ENCODE measurements around the gene ADCY7.

The ADCY7 gene

GRCh38 chr16:50300942-50301625 is 34.7 kb downstream of the ADCY7 start:
- TF ChIP-seq, protein P1, sequence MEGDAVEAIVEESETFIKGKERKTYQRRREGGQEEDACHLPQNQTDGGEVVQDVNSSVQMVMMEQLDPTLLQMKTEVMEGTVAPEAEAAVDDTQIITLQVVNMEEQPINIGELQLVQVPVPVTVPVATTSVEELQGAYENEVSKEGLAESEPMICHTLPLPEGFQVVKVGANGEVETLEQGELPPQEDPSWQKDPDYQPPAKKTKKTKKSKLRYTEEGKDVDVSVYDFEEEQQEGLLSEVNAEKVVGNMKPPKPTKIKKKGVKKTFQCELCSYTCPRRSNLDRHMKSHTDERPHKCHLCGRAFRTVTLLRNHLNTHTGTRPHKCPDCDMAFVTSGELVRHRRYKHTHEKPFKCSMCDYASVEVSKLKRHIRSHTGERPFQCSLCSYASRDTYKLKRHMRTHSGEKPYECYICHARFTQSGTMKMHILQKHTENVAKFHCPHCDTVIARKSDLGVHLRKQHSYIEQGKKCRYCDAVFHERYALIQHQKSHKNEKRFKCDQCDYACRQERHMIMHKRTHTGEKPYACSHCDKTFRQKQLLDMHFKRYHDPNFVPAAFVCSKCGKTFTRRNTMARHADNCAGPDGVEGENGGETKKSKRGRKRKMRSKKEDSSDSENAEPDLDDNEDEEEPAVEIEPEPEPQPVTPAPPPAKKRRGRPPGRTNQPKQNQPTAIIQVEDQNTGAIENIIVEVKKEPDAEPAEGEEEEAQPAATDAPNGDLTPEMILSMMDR (IDR thresholded peaks at IDR 0.05), result no peak

DNA sequence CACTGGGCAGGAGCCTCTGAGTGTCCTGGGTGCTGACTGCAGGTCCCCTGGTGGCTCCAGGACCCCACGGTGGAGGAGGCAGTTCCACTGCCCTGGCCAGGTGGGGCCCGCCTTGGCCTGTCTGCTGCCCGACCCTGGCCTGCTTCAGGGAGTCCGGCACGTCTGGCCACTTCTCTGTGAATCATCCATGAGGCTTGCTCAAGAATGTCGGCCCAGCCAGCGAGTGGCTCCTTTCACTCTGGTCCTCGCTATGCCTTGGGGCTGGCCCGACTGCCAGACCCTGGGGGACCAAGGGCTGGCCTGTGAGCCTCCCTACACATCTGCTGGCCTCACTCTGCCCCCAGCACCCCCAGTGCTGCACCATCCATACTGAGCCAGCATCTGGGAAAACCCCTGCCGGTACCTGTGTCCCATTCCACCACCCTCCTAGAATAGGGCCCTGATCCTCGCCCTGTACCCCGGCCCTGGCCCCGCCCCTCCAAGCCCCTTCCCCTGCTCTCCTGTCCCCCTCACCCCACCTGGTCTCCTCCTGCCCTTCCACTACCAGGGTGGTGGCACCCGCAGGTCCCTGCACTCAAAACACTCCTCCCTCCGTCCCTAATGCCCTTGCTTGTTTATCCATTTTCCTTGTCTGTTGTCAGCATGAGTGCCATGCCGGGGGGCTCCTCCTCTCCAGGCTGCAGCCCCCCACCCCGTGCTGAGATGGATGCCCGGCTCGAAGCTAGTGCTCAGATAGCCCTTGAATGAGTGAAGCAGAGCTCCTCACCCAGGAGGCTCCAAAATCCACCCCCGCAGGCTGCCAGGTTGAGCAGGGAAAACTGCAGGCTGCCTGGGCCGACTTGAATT is 35.5 kb downstream of the ADCY7 start:
- TF ChIP-seq, protein P1 (IDR thresholded peaks at IDR 0.05), result no peak

DNA sequence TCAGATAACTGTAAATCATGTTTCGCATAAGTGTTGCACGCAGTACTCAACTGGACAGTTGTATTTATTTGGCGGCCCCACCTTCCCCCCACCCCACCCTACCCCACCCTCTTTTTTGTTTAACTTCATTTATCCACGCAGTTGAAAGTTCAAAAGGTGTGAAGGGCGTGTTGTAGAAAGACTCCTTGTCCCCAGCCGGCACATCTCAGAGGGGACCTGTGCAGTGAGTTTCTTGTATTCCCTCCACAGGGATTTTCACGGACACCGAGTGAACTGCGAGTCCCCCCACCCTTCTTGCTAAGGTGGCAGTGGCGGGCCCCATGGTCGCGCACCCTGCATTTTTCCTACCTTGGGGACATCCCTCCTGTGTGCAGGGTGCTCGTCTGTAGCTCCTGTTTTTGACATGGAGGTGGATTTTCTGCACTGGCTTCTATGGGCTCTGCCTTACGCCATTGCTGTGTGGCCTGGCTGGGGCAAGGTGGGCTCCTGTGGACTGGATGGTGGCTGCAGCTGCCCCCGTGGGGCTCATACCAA is 36.2 kb downstream of the ADCY7 start:
- TF ChIP-seq, protein P1 (IDR thresholded peaks at IDR 0.05), result no peak

- TF ChIP-seq, protein P1 (IDR thresholded peaks at IDR 0.05), result no peak
Observed at GRCh38 chr16:50303041-50303604, 36.8 kb downstream of the ADCY7 start.

DNA sequence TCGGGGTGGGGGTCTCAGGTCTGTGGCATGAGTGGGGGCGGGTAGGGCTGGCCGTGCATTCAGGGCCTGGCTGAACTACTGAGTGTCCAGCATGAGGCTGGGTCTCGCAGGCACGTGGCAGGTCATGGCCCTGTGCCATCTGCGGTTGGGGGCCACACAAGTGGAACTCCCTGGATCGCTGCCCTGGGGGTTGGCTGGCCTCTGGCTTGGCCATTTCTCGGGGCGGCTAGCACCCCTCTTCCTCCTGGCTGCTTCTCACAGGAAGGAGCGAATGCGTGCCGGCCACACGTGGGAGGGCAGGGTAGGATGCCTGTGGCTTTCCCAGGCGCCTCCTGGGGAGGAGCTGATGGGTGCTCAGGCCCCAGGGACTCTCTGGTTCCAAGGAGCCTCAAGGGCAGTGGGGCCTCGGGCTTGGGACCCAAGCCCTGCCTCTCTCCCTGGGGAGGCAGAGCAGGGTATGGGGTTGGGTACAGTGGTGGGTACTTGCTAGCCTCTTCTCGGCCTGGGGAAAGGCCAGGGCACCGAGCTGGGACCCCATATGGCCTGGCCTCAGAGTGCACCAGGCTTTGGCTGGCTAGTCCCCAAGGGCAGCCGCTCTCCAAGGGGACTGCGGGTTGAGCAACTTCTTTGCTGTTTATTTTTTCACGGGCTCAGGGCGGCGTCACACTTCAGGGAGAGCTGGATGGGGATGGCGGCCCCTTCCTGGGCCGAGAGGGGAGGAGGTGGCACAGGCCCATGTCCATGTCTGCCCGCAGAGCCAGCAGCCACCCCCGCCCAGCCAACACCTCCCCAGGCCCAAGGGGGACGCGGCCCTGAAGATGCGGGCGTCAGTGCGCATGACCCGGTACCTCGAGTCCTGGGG is 37.5 kb downstream of the ADCY7 start:
- TF ChIP-seq, protein P1 (IDR thresholded peaks at IDR 0.05), result no peak

- TF ChIP-seq, protein P1 (IDR thresholded peaks at IDR 0.05), result no peak
Observed at GRCh38 chr16:50304467-50305440, 38.4 kb downstream of the ADCY7 start.

All from LNCAP (cell line).